Posterior cingulate gyrus (tissue), 11 donors: ENCODE data around the gene OSBPL1A.

Experiments used
- DNase-seq, 10 donors: peaks; one replicate each; pipeline versions ENCODE4 v3.0.0 to v3.0.0-alpha.2; 2020 to 2021; ENCODE audit warnings: mixed read lengths in 3 of 10
- intact Hi-C: fragments of 100-400 bp; cut with DNase I; formaldehyde crosslinking; loops from one replicate; pipeline ENCODE4 v1.15.1; 2023

Gene OSBPL1A

DNA sequence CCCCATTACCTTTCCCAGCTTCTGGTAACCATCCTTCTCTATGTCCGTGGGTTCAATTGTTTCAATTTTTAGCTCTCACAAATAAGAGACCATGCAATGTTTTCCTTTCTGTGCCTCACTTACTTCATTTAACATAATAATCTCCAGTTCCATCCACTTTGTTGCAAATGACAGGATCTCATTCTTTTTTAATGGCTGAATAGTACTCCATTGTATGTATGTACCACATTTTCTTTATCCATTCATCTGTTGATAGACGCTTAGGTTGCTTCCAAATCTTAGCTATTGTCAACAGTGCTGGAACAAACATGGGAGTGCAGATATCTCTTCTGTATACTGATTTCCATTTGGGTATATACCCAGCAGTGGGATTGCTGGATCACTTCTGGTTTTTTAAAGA lies 256.9 kb downstream of the OSBPL1A start:
- intact Hi-C loops = no loop called here
- no peak for DNase-seq

- intact Hi-C loops = no loop called here
Observed at GRCh38 chr18:24138789-24139616, 258.6 kb downstream of the OSBPL1A start, which contains the start of gene CABYR. Gene CABYR, plus strand, starts transcription at chr18:24139062. Its CDS starts 4,053 bp downstream, at chr18:24143115.

GRCh38 chr18:24138409-24138788 lies 259.2 kb downstream of the OSBPL1A start:
- intact Hi-C loops = no loop called here
- no peak for DNase-seq

More at GRCh38 chr18:24138789-24139616, 258.6 kb downstream of the OSBPL1A start, which contains the start of gene CABYR:
- peak; percentile 76 to 99 (median 91) for DNase-seq

DNA sequence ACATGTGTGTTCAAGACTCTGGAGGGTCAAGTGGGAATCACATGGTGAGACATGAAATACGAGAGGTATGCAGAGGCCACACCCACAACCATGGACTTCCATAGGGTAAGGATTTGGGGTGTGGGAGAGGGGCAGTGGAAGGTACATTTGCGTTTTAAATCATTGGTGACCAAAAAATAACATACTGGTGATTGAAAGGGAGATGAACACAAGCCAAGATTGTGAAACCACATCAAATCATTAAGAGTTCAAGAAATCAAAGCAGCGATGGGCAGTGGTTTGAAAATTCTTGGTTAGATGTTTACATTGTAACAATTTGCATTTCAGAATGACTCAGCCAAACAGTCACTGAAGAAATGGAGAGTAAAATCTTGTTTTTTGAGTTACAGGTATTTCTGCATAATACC lies 260.7 kb downstream of the OSBPL1A start:
- no peak for DNase-seq
- intact Hi-C loops = no loop called here

GRCh38 chr18:24130494-24130893 lies 267.1 kb downstream of the OSBPL1A start:
- intact Hi-C loops = no loop called here
- DNase-seq = no peak

GRCh38 chr18:24128700-24129099 lies 268.9 kb downstream of the OSBPL1A start:
- no peak for DNase-seq
- intact Hi-C loops = no loop called here

DNA sequence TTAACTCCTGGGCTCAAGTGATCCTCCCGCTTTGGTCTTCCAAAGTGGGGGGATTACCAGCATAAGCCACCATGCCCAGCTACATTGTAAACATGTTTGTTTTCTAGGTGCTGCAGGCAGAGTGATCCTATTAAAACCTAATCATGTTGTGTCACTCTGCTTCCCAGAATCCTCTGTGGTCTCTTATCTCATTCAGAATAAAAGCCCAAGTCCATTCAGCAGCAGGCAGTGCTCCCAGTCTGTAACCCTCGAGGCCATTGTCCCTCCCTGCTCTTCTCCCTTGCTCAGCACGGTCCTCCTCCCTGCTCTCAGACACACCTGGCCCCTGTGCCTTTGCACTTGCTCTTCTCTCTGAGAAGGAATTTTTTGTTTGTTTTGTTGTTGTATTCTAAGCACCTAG lies 269.9 kb downstream of the OSBPL1A start:
- DNase-seq = no peak
- intact Hi-C loops = no loop called here

GRCh38 chr18:24126155-24126961 lies 271.3 kb downstream of the OSBPL1A start:
- no peak for DNase-seq
- intact Hi-C loops = no loop called here

GRCh38 chr18:24121625-24122024 lies 276.0 kb downstream of the OSBPL1A start:
- no peak for DNase-seq
- intact Hi-C loops = no loop called here

- no peak for DNase-seq
- intact Hi-C loops = no loop called here
Observed at GRCh38 chr18:24120676-24121075, 276.9 kb downstream of the OSBPL1A start.

- peak in 9 of 10 donors; percentile 23 to 93 (median 64) for DNase-seq
- intact Hi-C loops = loop anchor here (10.0 kb wide), 1 partner anchor 494 kb away; no protein-coding TSS in a partner anchor
Observed at GRCh38 chr18:24118750-24119577, 278.7 kb downstream of the OSBPL1A start.

GRCh38 chr18:24115628-24116027 lies 282.0 kb downstream of the OSBPL1A start:
- DNase-seq = no peak
- intact Hi-C loops = loop anchor here (10.0 kb wide), 1 partner anchor 491 kb away; no protein-coding TSS in a partner anchor

DNA sequence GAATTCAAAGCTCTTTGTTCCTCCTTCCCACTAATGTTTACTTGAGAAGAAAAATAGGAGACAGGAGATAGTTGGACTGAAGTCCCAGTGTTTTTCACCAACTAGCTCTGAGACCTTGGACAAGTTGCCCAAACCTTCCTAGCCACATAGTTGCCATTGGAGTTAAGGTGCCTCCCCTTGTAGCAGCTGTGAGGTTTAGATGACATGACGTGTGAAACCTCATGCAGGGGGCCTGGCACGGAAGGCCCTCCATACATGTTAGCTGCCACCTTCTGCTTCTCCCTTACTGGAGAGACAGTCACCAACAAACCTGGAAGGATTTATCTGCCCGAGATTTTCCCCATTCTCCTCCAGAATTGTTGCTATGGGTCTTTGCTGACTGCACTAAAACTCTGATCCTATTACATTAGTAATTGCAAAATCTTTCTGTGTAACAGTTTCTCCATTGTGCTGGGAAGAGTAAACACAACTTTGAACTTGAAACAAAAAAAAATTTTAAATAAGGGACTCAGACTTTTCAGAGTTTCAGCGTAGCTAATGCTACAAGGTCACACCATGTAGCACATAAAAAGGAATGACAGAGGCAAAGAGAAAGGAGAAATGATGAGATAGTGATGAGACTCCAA lies 282.6 kb downstream of the OSBPL1A start:
- intact Hi-C loops = loop anchor here (10.0 kb wide), 1 partner anchor 490 kb away; no protein-coding TSS in a partner anchor
- no peak for DNase-seq

DNA sequence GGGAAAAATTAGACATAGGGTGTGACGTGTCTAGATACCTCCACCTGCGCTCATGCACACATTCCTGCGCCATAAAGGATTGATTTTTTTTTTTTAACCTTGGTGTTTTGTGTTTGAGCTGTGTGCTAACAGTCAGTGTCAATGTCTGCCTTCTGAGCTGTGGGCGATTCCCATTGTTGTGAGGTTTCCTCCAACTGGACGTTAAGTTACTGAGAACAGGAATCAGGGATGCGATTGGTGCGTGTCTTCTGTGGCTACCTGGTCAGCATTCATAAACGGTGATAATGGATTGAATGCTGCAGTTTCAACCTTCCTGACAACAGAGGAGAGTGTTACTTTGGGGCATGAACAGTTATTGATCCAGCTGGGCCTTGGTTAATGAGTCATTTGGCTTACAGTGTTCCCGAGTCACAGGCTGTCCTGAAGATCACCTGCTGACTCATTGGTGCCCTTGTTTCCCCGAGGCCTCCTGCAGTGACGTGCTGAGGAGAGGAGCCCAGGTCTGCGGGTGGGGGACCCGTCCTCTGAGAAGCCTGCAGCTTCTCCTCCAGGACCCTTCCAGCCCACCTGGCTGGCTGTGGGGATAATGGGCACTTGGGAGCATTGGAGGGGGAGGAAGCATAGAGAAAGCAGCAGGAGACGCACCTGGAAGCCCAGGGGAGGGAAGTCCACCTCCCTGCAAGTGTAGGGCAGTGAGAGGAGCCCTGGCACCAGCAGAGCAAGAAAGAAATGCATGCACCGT lies 284.6 kb downstream of the OSBPL1A start:
- intact Hi-C loops = loop anchor here (10.0 kb wide), 1 partner anchor 488 kb away; no protein-coding TSS in a partner anchor
- no peak for DNase-seq

GRCh38 chr18:24112464-24112863 lies 285.2 kb downstream of the OSBPL1A start:
- intact Hi-C loops = loop anchor here (10.0 kb wide), 1 partner anchor 488 kb away; no protein-coding TSS in a partner anchor
- no peak for DNase-seq
